HG03457 (cell line): ENCODE data around the gene FGFR3.
"Not testable (repeated sequence)": the region's sequence is repeated elsewhere in the genome, so short reads cannot be mapped to it uniquely, and the experiment has no call there.

ENCODE experiments used
- ATAC-seq: cut with Tn5 transposase; IDR thresholded peaks from one replicate; pipeline ENCODE4 v1.9.1; 2021; ENCODE audit warnings: moderate number of reproducible peaks; ENCODE audit not compliant: unreplicated experiment

Gene FGFR3

DNA sequence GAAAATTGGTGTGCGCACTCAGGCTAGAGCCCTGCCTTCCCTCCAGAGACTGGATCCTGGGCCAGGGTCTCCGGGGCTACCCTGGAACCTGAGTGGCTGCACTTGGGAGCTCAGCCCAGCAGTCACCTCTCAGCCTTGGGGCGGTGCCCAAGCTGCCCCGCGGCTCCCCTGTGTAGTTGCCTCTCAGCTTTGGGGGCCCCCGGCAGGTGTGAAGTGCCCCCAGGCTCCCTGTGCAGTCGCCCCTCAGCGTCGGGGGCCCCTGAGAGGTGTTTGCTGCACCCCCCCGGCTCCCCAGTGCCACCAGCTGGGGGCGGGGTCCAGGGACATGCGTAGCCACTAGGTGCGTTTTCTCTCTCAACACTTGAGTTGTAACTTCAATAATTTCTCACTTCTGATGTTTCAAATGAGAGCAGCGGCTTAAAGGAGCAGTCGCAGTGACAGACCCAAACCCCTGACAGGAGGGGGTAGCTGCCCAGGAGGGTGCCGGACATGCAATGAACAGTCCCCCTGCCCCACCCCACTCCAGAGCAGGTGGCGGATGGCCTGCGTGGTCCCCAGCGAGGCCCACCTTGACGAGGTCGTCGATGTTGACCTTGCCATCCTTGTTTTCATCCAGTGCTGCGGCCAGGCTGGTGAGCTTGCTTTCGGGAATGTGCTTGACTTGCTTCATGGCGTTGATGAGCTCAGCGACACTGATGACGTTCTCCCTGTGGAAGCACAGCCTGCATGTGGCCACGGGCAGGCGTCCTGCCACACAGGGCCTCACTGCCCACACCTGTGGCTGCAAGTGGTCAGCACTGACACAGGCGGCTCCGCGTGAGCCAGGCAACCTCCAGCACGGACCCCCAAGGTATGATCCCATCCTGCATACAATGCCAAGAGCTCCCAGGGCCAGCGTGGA, 22.3 kb downstream of the FGFR3 start:
- no peak for ATAC-seq

DNA sequence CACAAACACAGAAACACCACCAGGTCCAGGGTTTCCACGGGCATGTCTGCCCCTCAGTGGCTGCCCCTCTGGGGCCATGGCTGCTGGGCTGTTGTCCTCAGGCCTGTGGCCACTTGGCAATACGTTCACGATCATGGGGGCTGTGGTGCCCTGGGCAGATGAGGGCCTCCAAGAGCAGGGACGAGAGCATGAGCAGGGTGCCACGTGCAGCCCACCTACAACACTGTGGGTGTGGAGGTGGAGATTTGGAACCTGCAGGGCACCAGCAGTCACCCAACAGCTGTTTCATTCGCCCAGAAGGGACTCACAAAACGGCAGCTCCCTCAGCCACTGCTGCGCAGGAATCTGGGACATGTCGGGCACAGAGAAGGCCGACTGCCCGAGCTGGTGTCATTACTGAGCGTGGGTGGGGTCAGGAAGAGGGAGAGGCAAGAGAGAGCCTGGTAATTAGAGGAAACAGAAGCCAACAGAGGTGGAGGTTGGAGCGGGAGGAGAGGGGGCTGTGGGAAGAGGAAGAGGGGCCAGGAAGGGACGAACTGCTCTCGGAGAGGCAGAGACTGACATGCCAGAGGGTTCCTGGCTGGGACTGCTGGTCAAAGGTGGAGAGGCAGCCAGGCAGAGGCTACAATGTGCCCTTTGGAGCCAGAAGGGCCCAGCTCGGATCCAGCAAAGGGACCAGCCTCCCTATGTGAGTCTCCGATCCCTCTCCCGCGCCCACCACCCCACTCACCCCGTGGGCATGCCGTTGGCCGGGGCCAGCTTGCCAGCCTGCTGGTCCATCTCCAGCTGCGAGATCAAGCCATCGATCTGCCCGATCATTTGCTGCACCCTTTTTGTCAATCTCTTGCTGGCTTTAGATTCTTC, 23.1 kb downstream of the FGFR3 start:
- no peak for ATAC-seq

DNA sequence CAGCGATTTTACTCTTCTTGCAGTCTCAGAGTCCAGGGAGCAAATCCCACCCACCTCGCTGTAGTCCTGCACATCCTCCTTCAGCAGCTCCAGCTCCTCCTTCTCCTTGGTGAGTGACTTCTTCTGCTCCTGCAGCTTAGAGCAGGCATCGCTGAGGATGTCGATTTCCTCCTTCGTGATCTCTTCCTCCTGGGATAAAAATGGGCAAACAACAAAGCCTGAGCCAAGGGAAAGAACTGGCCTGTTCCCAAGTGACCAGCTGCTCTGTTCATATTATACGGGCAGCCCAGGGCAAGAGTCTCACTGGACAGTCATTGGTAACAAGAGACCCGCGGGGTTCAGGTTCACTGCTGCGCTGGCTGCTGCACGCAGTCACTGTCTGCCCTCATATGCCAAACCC, 26.2 kb downstream of the FGFR3 start:
- no peak for ATAC-seq

DNA sequence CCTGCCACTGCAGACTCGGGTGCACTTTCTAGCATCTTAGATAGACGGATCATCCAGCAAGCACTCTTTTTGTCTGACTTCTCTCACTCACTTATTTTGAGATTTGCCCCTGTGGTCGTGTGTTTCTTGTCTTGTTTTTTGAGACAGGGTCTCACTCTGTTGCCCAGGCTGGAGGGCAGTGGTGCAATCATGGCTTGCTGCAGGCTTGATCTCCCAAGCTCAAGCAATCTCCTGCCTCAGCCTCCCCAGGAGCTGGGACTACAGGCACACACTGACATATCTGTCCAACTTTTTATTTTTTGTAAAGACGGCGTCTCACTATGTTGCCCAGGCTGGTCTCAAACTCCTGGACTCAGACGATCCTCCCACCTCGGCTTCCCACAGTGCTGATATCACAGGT, 26.7 kb downstream of the FGFR3 start:
- no peak for ATAC-seq

DNA sequence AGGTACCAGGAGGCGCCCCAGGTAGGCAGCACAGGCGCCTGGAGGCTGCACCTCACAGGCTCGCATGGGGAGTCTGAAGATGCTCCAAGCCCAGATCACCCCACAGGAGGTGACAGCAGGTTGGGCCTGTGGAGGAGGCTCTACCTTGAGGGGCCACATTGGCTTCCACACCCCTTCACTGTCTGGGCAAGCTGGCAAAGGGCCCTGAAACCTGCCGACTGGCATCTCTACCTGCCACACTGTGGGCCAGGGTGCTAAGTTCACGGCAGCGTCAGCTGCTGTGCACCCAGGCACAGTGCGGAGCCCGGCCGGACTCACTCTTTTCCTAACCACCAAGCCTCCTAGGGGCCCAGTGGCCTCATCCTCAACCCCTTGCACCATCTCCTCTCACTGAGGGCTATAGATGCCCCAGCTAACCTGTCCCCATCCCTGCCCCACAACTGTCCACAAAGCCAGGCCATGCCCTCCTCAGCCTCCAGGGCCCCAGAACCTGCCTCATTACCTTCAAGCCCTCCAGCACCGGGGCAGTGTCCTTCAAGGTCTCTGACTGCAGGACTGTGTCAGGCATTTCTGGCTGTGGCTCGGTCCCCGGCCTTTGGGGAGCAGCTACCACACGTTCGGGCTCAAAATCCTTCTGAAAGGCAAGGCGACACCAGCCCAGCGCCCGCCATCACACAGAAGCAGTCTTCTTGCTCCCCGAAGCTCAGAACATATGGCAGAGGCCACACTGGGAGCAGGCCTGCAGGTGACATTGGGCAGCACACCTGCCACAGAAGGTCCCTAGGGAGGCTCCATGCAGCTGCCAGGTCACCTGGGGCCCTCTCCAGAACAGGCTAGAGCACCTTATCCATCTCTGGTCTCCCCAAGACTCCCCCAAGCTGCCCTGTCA, 28.8 kb downstream of the FGFR3 start:
- ATAC-seq, result no peak

DNA sequence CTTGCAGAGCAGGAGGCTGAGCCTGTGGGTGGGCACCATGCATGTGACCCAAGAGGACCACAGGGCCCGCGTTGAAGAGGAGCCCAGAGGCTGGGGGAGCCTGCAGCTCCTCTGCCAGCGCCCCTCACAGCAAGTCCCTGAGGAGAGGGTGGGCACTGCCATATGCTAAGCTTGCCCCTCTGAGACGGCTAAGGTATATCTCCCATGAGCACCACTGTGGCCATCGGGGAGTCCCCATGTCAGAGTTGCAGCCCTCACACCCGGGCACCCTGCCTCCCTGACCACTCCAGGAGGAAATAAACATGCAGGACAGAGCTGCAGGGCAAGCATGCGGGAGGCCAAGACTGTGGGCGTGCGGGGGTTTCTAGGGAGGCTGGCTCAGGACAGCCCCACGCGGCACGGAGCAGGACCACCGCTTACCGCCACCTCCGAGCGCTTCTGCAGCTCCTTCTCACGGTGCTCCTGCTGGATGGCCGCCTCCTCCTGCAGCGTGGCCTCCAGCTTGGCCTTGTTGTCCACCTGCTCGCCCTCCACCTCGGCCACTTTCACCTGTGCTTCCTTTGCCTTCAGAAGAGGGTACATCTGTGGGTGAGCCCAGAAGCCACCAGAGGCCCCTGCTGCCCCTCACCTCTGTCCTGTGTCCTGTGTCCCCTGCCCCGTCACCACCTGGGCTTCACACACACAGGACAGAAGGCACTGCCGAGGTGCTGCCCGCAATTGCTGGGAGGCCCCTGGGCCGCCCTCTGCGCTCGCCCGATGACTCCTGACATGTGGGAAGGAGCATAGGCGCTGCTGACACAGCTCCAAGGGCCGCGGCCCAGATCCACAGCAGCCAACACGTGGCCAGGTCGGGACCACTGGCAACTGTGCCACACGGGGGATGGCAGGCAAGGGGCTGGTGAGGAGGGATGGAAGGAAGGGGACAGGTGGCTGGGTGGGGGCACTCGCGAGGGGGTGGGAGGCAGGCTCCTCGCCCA, 29.8 kb downstream of the FGFR3 start:
- ATAC-seq, result no peak

DNA sequence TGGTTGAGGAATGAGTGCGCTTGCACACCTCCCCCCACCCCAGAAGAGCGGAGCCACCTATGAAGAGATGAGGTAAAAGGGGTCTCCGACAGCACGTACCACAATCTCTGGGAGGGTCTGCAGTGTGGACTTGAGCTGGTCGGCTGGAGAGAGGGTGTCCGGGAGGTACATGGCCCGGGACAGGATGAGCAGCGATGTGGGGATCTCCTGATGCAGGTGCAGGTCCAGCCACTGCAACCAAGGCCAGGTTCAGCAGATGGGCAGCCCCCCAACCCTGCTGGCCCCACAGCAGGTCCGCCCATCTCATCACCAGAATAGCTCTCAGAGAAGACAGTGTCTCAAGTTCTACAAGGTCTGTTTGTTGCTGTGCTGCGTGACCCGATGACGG, 30.4 kb downstream of the FGFR3 start:
- no peak for ATAC-seq

DNA sequence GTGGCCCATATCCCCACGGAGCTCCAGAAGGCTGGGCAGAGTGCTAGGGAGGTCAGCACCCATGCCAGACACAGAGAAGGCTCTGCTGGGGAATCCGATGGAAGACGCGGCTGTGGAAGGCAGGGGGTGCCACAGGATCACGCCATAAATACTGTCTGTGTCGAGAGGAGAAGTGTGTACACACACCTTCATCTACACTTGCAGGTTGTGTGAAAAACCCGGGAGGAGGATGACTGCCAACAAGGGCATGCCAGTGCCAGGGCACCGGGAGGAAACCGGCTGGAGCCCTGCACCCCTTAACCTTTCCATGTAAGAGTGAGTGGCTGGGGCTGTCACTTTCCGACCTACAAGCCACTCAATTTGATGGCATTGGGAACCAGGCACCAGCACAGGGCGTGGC, 31.7 kb downstream of the FGFR3 start:
- ATAC-seq, result no peak

DNA sequence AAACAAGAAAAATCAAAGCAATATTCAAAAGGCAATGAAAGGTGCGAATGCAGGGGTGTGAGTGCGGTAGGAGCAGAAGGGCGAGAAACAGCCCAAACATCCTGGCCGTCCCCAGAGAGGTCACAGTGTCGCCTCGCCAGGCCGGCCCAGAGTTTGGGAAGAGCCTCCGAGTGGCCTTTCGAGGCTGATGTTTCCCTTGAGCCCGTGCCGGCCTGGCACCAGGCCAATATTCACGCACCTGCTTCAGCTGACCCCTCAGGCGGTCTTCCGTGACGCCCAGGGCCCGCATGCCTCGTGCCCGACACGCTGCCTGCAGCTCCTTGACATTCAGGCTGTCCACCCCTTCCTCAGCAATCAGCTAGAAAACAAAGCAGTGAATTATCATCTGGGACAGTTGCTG, 32.2 kb downstream of the FGFR3 start:
- no peak for ATAC-seq

DNA sequence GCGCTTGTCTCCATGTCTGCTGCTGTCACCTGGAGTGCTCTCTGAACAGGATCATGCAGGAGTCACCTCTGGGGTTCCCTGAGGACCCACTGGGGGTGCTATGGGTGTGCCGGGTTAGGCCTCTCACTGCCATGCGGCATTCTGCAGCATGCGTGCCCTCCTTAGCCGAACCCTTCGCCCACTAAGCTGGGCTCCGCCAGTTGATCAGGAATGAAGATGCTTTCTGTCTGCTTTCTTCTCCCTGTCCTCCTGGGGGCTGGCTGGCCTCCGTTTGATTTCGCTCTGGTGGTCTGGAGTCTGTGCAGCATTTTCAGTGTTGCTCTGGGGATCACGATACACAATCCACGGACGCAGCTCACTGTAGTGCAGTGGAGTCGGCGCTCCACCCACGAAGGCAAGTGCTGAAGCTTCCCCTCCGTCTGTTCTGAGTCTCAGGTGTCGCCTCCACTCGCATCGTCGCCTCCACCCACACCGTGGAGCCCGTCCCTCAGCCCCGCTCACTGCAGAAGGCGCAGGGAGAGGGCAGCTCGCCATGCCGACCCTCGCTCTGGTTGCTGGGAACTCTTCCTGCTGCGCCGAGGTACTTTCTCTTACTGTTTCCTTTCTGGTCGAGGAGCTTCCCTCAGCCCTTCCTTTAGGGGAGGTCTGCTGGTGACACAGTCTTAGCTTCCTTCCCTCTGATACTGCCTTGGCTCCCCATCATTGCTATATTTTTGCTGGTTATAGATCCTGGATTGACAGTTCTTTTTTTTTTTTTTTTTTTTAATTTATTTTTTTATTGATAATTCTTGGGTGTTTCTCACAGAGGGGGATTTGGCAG, 33.6 kb downstream of the FGFR3 start:
- ATAC-seq, result no peak

DNA sequence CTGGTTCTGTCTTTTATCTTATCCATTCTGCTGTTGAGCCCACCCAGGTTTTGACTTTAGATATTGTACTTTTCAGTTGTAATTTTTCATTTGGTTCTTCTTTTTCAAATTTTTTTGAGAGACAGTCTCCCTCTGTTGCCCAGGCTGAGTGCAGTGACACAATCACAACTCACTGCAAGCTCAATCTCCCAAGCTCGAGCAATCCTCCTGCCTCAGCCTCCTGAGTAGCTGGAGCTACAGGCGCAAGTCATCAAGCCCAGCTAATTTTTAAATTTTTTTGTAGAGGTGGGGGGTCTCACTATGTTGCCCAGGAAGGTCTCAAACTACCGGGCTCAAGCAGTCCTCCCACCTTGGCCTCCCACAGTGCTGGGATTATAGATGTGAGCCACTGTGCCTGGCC, 37.1 kb downstream of the FGFR3 start:
- no peak for ATAC-seq

DNA sequence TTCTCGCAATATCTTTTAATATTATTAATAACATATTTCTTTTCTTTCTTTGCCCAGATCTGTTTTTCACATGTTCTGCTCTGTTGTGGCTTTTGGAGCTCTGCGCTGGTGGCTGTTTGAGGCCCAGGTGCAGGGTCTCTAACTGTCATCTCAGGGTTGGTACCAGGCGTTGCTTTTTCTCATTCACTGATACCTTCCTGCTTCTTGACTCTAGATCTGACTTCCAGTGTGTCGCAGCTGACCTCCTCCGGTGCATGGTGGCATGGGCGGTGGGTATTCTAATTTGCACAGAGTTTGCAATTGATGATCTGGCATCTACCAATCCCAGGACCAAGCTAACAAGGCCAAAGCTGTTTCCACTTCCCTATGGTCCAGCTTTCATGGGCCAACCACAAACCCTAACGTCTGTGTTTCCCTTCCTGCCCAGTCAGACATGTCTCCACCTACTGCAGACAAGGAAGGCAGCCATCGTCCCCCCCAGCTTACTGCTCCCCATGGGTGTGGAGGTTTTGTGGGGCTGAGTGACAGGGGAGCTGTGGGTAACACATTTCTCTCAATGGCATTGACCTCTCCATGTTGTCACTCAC, 37.6 kb downstream of the FGFR3 start:
- ATAC-seq, result no peak

DNA sequence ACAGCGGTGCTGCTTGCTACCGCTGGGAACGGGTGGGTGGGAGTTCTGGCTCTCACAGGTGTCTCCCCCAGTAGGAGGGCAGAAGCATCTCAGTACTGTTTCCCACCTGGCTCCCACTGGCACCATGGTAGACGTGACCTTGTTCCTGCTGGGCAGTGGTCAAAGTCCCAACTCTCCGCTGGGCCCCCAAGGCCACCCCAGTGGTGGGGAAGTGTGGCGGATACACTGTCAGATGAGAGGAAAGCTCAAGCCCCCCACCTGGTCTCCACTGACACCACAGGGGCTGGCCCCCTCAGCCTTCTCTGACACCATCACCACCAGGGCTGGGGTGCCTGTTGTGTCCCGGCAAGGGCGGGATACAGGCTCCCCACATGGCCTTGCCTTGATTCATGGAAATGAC, 38.2 kb downstream of the FGFR3 start:
- ATAC-seq, result no peak

DNA sequence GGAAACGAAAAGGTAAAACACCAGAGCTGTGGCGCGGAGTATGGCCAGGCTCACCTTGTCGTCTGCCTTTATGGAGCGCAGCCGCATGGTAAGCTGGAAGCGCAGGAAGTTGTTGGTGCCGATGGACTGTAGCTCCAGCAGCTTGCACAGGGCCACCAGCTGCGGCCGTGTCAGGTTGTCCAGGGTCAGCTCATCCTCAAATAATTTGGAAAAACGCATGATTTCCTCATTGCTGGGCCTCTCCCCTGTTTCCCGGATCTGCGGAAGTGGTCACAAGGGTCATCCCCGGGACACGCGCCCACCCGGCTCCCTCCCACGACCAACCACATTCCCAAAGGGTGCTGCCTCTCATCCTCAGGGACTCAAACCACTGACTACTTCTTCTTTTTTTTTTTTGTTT, 39.6 kb downstream of the FGFR3 start:
- ATAC-seq, result no peak

DNA sequence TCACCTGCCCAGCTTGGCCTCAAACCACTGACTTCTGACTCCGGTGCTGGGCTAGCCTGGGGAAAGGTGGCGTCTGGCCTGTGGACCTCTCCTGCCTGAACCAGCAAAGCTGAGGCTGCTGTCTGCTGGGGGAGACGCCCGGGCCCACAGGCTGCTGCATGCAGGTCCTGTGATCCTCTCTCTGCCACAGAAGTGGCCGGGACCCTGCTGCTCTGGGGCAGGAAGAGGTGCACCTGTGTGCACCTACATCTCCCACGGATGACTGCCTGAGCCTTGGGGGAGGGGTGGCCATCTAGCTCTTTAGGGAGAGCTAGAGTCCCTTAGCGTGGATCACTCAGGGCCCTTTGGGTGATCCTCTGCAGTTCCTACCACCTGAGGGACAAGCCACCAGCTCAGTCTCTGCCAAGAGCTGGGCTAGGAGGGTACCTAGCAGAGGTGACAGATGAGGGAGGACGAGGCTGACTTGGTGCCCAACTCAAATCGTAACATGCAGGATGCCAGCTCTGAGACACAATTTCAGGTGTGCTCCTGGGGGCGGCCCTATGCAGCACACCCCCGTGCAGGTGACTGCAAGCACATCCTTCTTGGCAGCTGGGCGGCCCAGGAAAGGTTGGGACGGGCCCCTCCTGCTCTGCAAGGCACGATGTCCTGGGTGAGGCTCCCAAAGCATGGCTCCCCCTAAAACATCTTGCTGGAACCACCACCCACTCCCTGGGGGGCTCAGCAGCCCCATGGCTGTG, 40.4 kb downstream of the FGFR3 start:
- no peak for ATAC-seq

DNA sequence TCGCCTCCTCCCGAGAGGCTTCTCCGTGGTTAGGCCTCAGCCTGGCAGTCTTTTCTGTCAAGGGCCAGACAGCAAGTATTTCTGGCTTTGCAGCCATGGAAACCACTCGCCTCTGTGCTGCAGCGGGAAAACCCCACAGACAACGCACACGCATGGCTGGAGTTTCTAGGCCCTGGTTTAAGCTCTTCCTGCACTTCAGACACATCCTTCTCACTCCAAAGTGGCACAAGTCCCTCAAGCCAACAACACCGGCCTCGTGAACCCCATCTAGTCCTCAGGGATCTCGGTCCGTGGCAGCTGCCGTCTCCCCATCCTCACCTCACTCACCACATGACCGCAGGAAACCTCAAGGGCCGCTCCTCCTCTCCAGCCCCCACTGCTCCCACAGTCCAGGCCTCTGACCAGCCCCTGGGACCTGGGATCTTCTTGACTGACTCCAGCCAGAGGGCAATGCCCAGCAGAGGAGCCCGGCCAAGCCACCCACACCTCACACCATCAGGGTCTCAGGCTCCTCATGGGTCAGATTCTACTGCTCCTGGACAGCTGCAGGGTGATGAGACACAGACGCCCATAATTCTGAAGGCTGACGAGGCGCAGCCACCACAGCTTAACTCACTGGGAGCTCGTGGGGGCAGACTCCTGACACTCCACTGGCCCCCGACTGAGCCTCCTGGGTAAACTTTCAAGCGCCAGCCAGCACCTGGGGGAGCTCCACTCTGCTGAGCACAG, 41.1 kb downstream of the FGFR3 start:
- no peak for ATAC-seq

DNA sequence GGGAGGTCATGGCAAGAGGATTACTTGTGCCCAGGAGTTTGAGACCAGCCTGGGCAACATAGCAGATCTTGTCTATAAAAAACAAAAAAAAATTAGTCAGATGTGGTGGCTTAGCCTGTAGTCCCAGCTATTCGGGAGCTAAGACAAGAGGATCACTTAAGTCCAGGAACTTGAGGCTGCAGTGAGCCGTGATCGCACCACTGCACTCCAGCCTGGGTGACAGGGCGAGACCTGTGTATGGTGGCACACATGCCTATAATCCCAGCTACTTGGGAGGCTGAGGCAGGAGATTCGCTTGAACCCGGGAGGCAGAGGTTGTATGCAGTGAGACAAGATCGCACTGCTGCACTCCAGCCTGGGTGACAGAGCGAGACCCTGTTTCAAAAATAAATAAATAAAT, 42.7 kb downstream of the FGFR3 start:
- not testable (repeated sequence) for ATAC-seq
